GM21381 (cell line): ENCODE results near the gene KRTAP5-1.

Source experiments
- ATAC-seq: cut with Tn5 transposase; IDR thresholded peaks from one replicate; pipeline ENCODE4 v1.9.1; 2021; ENCODE audit warnings: mild to moderate bottlenecking, moderate library complexity; ENCODE audit not compliant: unreplicated experiment

KRTAP5-1 gene

GRCh38 chr11:1546536-1547466 lies 38.3 kb downstream of the KRTAP5-1 start:
- ATAC-seq: no peak

- no peak for ATAC-seq
Observed at GRCh38 chr11:1546077-1546535, 39.0 kb downstream of the KRTAP5-1 start.

- ATAC-seq: no peak
Observed at GRCh38 chr11:1545432-1545831, 39.7 kb downstream of the KRTAP5-1 start.

- no peak for ATAC-seq
Observed at GRCh38 chr11:1544536-1544935, 40.5 kb downstream of the KRTAP5-1 start.

- no peak for ATAC-seq
Observed at GRCh38 chr11:1543606-1544263, 41.3 kb downstream of the KRTAP5-1 start.

GRCh38 chr11:1542267-1542666 lies 42.8 kb downstream of the KRTAP5-1 start:
- no peak for ATAC-seq

GRCh38 chr11:1541474-1542204 lies 43.4 kb downstream of the KRTAP5-1 start:
- ATAC-seq: no peak

GRCh38 chr11:1540074-1540473 lies 45.0 kb downstream of the KRTAP5-1 start:
- no peak for ATAC-seq

- ATAC-seq: no peak
Observed at GRCh38 chr11:1538153-1538552, 46.9 kb downstream of the KRTAP5-1 start.

- no peak for ATAC-seq
Observed at GRCh38 chr11:1536065-1536843, 48.8 kb downstream of the KRTAP5-1 start.

GRCh38 chr11:1534682-1535081 lies 50.4 kb downstream of the KRTAP5-1 start:
- ATAC-seq: no peak
